ENCODE data around the gene GJA1. TPM values are rescaled to one million over a fixed set of nuclear protein-coding genes. Genes with fewer than 3 reads are reported as not detected.
A peak's percentile ranks its signal among the peaks of the same experiment; 100 is the strongest.
"Not testable (repeated sequence)": the region's sequence is repeated elsewhere in the genome, so short reads cannot be mapped to it uniquely, and the experiment has no call there.

The GJA1 gene
- total and polyA plus RNA-seq, 12 donors: 49.2 to 404 (median 272) TPM

DNA sequence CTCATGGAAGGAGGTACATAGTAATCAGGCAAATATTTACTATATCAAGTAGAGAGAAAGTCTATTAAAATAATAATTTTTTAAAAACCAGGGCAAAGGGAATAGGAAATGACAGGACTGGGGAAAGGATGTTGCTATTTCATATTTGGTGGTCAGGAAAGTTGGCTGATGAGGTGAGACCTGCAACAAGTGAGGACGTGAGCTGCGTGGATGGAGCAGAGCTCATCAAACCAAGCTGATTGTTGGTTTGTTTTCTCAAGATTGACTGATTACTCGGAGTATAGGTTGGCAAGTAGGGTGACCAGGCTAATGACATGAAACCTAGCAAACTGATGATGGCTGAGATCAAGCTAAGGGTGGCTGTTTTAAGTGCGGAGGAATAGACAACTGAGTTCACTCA lies 6.0 kb downstream of the GJA1 start:
- H3K27ac ChIP-seq: peak overlapping the region in 9 of 10 donors; percentile 12 to 96 (median 55)
- H3K4me1 ChIP-seq: peaks cover 0 to 73% (median 40%) of the 10 kb centered on the region in 9 donors
- H3K27me3 ChIP-seq: peaks cover 0 to 26% (median 0%) of the 10 kb centered on the region in 7 donors
- H3K9me3 ChIP-seq: no peaks in the 10 kb centered on the region
- TF ChIP-seq, protein P1, sequence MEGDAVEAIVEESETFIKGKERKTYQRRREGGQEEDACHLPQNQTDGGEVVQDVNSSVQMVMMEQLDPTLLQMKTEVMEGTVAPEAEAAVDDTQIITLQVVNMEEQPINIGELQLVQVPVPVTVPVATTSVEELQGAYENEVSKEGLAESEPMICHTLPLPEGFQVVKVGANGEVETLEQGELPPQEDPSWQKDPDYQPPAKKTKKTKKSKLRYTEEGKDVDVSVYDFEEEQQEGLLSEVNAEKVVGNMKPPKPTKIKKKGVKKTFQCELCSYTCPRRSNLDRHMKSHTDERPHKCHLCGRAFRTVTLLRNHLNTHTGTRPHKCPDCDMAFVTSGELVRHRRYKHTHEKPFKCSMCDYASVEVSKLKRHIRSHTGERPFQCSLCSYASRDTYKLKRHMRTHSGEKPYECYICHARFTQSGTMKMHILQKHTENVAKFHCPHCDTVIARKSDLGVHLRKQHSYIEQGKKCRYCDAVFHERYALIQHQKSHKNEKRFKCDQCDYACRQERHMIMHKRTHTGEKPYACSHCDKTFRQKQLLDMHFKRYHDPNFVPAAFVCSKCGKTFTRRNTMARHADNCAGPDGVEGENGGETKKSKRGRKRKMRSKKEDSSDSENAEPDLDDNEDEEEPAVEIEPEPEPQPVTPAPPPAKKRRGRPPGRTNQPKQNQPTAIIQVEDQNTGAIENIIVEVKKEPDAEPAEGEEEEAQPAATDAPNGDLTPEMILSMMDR (IDR thresholded peaks at IDR 0.05): no peak
- intact Hi-C loops (cut with DNase I): loop anchor here in 2 of 10 donors (5.0 to 10.0 kb wide), 2 partner anchors 143 to 226 kb away; no protein-coding TSS in a partner anchor
- DNase-seq (no peak), ATAC-seq (no peak)
- H3K4me3 ChIP-seq: peak overlapping the region in 9 of 10 donors; percentile 6 to 82 (median 69)
- WGBS, 2 donors: 30 to 39% methylated on average over 4 of the region's 4 CpGs
- H3K36me3 ChIP-seq: peaks cover 0 to 21% (median 5%) of the 10 kb centered on the region in 9 donors

DNA sequence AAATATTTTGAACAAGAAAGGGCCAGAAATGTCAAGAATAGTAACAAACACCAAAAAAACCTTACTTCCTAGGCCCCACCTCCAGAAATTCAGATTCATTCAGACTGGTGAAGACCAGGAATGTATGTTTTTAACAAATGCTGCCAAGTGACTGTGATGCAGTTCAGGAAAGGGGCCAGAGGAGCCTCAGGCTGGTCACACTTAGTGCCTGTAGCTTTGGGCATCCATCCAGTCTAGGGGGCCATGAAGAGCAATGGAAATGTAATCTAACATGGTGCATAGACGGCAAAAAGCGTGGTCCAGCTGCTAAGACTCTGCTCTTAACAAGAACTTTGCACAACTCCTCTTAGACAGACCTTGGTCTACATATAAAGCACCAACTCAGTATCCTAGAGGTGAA lies 7.1 kb downstream of the GJA1 start:
- H3K36me3 ChIP-seq: peaks cover 0 to 32% (median 14%) of the 10 kb centered on the region in 9 donors
- DNase-seq: no peak
- ATAC-seq: peak in 4 of 8 donors; percentile 37 to 48 (median 41)
- H3K4me1 ChIP-seq: peaks cover 0 to 80% (median 36%) of the 10 kb centered on the region in 9 donors
- peak overlapping the region in 7 of 10 donors; percentile 10 to 82 (median 73) for H3K4me3 ChIP-seq
- H3K27me3 ChIP-seq: peaks cover 0 to 15% (median 0%) of the 10 kb centered on the region in 7 donors
- no peaks in the 10 kb centered on the region for H3K9me3 ChIP-seq
- TF ChIP-seq, protein P1 (IDR thresholded peaks at IDR 0.05): no peak
- intact Hi-C loops (cut with DNase I): loop anchor here in 2 of 10 donors (5.0 to 10.0 kb wide), 2 partner anchors 142 to 225 kb away; no protein-coding TSS in a partner anchor
- 37 to 48% methylated on average over 2 of the region's 2 CpGs for WGBS, 2 donors
- peak overlapping the region in 9 of 10 donors; percentile 18 to 96 (median 55) for H3K27ac ChIP-seq

- WGBS, 2 donors: 10 to 18% methylated on average over 3 of the region's 3 CpGs
- TF ChIP-seq, protein P1 (IDR thresholded peaks at IDR 0.05): peak in 1 of 9 donors; percentile 26
- ATAC-seq: peak in 7 of 8 donors; percentile 60 to 88 (median 82)
- Histone ChIP-seq H3K4me1 (peaks cover 0 to 82% (median 36%) of the 10 kb centered on the region in 9 donors), H3K27ac (peak overlapping the region in 9 of 10 donors; percentile 21 to 95 (median 47)), H3K9me3 (no peaks in the 10 kb centered on the region), H3K27me3 (peaks cover 0 to under 1% (median 0%) of the 10 kb centered on the region in 7 donors), H3K36me3 (peaks cover 0 to 47% (median 21%) of the 10 kb centered on the region in 9 donors), H3K4me3 (peak overlapping the region in 4 of 10 donors; percentile 9 to 76 (median 71))
- peak in 1 of 2 donors; percentile 52 for DNase-seq
- intact Hi-C loops (cut with DNase I): loop anchor here in 2 of 10 donors (5.0 to 10.0 kb wide), 2 partner anchors 141 to 223 kb away; no protein-coding TSS in a partner anchor
Measured at GRCh38 chr6:121443971-121444541, 8.6 kb downstream of the GJA1 start.

DNA sequence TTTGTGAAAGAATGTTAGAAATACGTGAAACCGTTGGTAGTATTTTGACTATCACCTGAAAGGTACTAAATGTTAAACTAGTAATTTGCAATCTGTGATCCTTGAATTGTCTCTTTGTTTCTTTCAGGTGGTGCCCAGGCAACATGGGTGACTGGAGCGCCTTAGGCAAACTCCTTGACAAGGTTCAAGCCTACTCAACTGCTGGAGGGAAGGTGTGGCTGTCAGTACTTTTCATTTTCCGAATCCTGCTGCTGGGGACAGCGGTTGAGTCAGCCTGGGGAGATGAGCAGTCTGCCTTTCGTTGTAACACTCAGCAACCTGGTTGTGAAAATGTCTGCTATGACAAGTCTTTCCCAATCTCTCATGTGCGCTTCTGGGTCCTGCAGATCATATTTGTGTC lies 11.3 kb downstream of the GJA1 start:
- Histone ChIP-seq H3K4me1 (peaks cover 0 to 69% (median 31%) of the 10 kb centered on the region in 9 donors), H3K27ac (peak overlapping the region in 1 of 10 donors; percentile 2), H3K36me3 (peaks cover 0 to 63% (median 31%) of the 10 kb centered on the region in 9 donors)
- intact Hi-C loops (cut with DNase I): loop anchor here in 1 of 10 donors (10.0 kb wide), 1 partner anchor 138 kb away; no protein-coding TSS in a partner anchor
- not testable (repeated sequence) for ATAC-seq, H3K9me3 ChIP-seq, H3K4me3 ChIP-seq, DNase-seq, H3K27me3 ChIP-seq
- 55 to 72% methylated on average over 7 of the region's 7 CpGs for WGBS, 2 donors

GRCh38 chr6:121447746-121448145 lies 12.3 kb downstream of the GJA1 start:
- intact Hi-C loops (cut with DNase I): loop anchor here in 1 of 10 donors (10.0 kb wide), 1 partner anchor 137 kb away; no protein-coding TSS in a partner anchor
- Histone ChIP-seq H3K4me1 (peaks cover 0 to 60% (median 25%) of the 10 kb centered on the region in 9 donors), H3K4me3 (peak overlapping the region in 2 of 10 donors; percentile 6 to 18), H3K36me3 (peaks cover 0 to 63% (median 31%) of the 10 kb centered on the region in 9 donors)
- H3K9me3 ChIP-seq, ATAC-seq, DNase-seq, H3K27ac ChIP-seq, H3K27me3 ChIP-seq: not testable (repeated sequence)
- 66 to 75% methylated on average over 7 of the region's 7 CpGs for WGBS, 2 donors

- not testable (repeated sequence) for ATAC-seq, H3K27ac ChIP-seq, DNase-seq, H3K27me3 ChIP-seq, H3K9me3 ChIP-seq
- intact Hi-C loops (cut with DNase I): loop anchor here in 1 of 10 donors (10.0 kb wide), 1 partner anchor 136 kb away; no protein-coding TSS in a partner anchor
- WGBS, 2 donors: 70 to 89% methylated on average over 2 of the region's 2 CpGs
- Histone ChIP-seq H3K4me1 (peaks cover 0 to 53% (median 18%) of the 10 kb centered on the region in 9 donors), H3K4me3 (peak overlapping the region in 1 of 10 donors; percentile 18), H3K36me3 (peaks cover 0 to 63% (median 31%) of the 10 kb centered on the region in 9 donors)
Measured at GRCh38 chr6:121448528-121448927, 13.1 kb downstream of the GJA1 start.

Data from heart right ventricle (tissue), 16 donors.